ENCODE results near the gene MOSMO. TPM values are rescaled to one million over a fixed set of nuclear protein-coding genes. Genes with fewer than 3 reads are reported as not detected.

MOSMO gene
- 25.4 and 26.3 TPM in 2 replicates for total RNA-seq

DNA sequence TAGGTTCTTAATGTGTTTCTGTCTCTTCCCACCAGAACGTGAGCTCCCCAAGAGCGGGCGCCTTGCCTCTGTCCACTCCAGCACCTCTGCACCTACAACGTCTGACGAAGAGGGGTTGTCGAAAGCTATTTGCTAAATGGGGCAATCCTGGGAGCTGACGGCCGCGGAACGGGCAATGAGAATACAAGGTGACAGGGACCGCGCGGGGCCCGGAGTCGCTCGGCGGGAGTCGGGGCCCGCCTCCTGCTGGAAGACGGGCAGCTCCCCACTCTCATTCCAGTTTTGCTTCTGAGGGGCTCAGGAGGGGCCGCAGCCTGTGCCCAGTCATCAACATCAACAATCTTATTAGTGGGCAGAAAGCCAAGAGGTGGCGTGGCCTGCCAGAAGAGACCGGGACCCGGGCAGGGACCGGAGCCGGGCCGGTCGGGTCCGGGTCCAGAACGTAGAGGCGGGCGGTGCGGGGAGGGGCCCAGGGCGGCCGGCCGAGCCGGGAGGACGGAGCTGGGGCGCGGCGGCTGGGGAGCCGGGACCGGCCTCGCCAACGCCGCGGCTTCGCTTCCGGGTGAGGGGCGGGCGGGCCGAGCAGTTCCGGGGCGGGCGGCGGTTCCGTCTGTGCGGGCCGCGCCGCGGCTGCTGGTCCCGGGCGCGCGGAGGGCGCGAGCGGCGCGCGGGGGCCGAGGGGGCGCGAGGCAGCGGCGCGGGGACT is at the start of gene MOSMO:
Gene MOSMO (plus strand): TSS at position 603 of the 706 bp plus-strand sequence. CDS start 191 bp downstream, outside the sequence.
- peak; percentile 30 for DNase-seq (ENCODE audit: low read depth, low spot score)

DNA sequence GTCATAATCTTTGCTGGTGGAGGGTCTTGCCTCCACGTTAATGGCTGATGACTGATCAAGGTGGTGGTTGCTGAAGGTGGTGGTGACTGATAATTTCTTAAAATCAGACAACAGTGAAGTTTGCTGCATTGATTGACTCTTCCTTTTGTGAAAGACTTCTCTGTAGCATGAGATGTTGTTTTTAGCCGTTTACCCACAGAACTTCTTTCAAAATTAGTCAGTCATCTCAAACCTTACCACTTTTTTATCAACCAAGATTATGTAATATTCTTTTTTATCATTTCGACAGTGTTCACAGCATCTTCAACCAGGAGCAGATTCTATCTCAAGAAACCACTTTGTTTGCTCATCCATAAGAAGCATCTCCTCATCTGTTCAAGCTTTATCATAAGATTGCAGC is 48.9 kb upstream of the MOSMO start:
- no peak for DNase-seq (ENCODE audit: low read depth, low spot score)

DNA sequence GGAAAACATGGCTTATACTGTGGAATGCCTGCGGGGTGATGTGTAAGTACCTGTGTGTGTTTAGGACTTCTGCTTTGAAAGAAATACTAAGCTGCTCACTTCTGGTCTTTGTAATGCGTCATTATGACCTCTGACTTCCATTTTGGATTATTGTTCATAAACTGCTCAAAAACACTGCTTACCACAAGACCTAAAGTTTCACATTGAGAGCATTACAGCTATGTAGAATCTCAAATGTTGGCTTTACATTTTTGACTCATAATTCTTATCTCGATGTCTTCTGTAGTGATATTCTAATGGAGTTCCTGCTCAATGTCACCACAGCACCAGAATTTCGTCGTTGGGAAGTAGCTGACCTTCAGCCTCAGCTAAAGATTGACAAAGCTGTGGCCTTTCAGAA is 45.4 kb upstream of the MOSMO start:
- DNase-seq (ENCODE audit: low read depth, low spot score), result no peak

DNA sequence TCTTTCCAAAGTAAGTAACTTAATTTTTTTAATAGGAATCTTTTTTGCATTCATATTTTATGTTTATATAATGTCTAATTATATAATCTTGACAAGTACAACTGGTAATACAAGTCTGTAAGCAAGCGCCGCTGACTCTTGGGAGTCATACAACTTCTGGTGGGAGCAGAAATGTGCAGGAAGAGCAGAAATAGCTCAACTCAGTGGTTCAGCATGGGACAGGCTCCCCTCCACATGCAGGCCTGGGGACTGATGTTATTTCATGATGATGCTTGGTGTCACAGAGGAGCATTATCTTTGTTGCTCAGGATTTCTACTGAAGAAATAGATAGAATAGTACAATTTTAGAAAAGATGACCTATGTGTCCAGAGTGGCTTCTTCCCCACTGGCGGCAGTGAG is 44.0 kb upstream of the MOSMO start:
- no peak for DNase-seq (ENCODE audit: low read depth, low spot score)

DNA sequence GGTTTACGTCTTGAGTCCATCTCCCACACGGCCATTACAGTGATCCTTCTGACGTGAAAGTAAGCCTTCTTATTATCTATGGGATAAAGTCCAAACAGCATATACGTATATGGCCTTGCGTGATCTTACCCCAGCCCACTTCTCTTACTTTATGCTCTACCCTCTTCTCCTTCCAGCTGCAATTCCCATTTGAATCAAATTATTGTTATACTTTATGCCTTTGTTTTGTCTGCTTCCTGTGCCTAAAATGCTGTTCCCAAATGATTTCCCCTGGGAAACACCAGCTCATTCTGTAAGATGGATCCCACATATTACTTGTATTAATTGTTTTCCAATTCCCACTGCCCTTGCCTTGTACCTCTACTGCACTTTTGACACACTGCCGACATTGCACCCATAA is 43.6 kb upstream of the MOSMO start:
- no peak for DNase-seq (ENCODE audit: low read depth, low spot score)

DNA sequence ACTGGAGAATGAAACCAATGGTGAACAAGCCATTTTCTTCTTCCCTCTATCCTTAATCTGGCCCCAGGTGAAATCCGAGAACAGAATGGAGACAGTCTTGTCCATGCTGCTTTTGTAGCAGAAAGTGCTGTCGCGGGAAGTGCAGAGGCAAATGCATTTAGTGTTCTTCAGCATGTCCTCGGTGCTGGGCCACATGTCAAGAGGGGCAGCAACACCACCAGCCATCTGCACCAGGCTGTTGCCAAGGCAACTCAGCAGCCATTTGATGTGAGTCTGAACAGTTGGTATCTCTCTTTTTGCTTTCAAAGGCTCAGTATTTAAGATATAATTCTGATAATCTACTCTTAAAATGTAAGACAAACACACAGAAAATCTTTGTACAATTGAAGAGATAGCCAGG is 36.1 kb upstream of the MOSMO start:
- no peak for DNase-seq (ENCODE audit: low read depth, low spot score)

DNA sequence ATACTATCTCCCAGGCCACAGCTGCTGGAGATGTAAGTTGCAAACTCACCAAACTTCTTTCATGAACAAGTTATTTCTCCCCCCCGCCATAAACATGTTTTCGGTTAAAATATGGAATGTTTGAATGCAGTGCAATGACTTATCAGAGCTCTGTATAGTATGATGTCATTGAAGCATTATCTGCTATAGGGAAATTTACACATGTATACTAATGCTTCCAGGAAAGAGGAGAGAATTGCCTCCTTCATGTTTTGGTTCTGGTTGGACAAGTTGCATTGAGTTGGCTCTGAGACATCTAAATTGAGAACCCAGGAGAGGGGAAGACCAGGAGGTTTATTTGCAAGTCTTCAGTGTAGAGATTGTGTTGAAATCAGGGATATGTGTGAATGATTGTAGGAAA is 34.0 kb upstream of the MOSMO start:
- no peak for DNase-seq (ENCODE audit: low read depth, low spot score)

DNA sequence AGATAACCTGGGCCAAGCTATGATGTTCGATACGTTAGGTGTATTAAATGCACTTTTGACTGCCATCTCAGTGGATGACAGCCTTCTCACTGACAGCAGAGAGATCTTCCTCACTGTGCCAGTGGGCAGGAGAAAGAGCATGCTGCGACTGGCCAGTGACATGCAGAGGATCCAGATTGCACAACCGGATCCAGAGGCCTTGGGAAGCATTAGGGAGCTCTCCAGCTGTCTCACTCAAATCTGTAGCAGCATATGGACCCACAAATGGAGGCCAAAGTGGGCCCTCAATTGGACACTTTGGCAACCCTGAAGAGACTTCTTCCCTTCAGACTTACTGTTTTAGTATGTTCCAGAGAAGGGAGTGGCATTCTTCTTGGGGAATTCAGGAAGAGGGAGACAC is 27.9 kb upstream of the MOSMO start:
- no peak for DNase-seq (ENCODE audit: low read depth, low spot score)

DNA sequence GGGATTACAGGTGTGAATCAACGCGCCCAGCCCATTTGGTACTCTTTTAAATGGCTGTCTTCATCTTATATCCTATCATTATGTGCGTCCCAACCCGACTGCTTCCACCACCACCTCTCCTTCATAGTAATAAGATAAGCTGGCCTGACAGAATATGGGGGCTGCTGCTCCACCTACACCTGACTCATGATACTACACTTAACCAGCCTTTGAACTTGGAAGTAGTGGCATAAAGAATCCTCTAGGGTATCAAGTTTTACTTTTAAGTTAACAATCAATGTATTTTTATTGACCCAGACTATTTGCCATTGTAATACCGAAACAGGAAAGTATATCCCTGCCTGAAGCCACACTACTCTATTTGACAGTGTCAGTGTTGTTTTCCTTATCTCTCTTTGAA is 25.8 kb upstream of the MOSMO start:
- no peak for DNase-seq (ENCODE audit: low read depth, low spot score)

DNA sequence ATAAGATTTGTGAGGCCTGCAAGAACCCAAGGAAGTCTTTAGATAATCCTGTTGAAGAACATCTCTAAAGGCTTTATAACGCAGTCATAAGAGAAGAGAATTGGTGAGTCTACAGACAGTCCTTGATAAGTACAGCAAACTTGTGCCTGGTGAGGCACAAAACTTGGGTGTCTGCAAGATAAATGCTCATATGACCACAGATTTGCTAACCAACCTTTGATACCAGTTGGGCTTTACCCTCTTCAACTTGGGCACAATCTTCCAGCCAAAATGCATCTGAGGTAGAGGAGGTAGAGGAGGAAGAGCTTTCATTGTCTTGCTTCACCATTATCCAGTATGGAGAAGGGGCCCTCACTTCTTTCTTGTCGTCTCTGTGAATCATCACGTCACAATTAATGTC is 23.8 kb upstream of the MOSMO start:
- no peak for DNase-seq (ENCODE audit: low read depth, low spot score)

DNA sequence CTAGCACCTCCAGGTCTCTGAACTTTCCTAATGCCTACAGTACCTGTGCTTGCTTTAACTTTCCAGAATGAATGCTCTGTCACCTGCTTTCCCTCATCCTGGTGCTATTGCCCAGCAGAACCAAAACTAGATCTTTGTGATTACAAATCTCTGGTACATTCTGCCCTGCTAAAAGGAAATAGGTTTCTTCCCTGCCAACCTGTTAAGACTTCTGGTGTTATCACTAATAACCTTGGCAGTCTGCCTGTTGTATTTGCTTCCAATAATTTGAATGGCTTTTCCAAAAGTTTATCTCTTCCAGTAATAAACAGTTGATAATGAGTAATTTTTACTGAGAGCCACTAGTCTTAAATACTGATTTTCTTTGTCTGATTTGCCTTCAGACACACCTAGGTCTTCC is 22.4 kb upstream of the MOSMO start:
- DNase-seq (ENCODE audit: low read depth, low spot score), result no peak

DNA sequence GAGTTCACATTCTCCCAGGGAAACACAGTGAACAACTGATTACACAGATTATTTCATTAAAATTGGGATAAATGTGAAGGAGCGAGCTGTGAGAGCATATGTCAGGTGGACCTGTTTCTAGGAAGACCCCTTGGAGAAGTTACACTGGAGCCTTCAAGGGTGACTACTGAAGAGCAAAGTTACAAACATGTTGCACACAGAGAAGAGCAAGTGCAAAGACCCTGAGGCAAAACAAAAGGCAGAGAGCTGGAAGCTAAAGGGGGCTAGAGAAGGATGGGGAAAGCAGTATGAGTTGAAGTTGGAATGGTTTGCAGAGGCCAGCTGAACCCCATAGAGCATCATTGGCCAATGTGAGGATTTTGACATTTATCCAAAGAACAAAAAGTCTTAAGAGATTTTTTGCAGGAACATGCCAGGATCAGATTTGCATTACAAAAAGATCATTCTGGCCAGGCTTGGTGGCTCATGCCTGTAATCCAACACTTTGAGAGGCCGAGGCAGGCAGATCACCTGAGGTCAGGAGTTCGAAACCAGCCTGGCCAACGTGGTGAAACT is 21.1 kb upstream of the MOSMO start:
- DNase-seq (ENCODE audit: low read depth, low spot score), result no peak

DNA sequence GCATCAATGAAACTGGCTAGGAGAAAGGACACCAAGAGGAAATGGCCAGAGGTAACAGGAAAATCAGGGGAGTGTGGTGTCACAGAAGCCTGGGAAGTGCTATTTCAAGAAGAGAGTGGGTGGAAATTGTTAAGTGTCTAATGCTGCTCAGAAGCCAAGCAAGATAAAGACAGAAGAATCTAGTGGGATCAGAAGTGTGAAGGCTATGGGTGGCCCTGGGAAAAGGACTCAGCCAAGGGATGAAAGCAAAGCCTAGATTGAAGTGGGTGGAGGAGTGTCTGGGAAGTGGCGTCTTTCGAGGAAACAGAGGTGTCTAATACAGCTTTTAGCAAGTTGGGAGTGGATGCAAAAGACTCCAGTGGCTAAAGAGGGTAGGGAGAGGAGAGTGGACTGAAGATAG is 20.4 kb upstream of the MOSMO start:
- no peak for DNase-seq (ENCODE audit: low read depth, low spot score)

DNA sequence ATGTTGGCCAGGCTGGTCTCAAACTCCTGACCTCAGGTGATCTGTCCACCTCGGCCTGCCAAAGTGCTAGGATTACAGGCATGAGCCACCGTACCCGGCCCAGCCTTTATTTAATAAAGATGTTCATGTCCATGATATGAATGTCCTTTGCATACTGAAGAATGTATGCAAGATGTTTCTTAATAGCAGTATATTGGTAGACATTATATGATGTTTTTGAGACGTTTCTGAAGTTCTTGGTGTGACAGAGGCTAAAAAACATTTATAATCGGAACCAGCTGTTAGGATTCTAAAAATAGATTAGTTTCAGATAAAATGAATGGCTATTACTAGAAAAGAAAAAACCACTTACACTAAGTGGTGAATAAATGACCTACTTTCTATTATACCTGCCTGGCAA is 18.8 kb upstream of the MOSMO start:
- no peak for DNase-seq (ENCODE audit: low read depth, low spot score)

DNA sequence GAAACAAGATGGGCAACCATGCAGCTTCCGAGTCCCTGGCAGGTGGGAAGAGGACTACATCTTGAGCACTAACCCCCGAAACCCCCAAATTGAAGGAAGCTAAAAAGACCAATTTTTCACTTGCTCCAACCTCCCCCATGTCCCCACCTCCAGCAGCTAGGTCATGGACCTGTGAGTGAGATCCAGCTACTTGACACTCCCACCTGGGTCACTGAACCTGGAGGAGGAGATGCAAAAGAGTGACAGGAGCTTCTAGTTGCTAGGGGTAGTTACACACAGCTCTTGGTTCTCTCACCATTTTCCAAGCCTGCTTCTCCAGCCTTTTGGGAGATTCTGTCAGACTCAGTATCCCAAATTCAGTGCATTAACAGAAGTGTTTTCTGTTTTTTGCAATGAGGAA is 18.2 kb upstream of the MOSMO start:
- no peak for DNase-seq (ENCODE audit: low read depth, low spot score)

DNA sequence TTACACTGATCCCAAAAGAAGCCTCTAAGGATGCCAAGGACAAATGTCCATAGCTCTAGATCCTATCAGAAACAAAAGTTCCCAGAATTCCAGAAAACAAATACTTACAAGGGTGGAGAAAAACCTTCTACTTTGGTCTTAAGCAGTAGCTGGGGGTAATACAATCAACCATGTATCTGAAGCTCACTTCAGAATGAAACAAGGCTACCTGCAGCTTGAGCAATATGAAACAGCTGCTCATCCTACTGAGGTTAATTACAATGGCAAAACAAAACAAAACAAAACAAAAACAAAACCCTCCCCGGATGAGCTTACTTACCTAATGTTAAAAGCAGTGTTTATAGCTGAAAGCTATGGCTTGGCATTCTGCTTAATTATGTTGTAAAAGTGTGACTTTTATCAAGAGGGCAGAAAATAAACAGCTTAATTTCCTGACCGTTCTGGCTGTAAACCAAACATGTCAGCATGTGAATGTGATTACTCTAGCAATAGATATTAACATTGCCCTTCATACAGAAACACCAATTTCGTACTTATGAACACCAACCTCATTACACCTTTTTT is 17.4 kb upstream of the MOSMO start:
- DNase-seq (ENCODE audit: low read depth, low spot score), result no peak

DNA sequence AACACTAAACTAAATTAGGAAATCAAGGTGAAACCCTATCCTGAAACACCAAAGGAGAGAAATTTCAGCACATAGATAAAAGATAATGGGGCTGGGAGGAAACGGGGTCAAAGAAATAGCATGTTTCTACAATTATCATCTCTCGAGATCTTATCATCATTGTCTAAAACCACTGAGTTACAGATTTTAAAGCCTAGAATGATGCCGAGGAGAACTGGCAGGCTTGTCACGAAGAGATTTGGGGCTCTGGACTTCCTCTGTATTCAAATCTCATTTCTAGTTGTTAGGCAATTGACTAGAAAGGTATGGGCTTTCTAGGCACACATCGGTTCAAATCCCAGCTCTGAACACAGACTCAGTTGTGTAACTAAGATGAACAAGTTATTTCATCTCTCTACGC is 16.3 kb upstream of the MOSMO start:
- no peak for DNase-seq (ENCODE audit: low read depth, low spot score)

DNA sequence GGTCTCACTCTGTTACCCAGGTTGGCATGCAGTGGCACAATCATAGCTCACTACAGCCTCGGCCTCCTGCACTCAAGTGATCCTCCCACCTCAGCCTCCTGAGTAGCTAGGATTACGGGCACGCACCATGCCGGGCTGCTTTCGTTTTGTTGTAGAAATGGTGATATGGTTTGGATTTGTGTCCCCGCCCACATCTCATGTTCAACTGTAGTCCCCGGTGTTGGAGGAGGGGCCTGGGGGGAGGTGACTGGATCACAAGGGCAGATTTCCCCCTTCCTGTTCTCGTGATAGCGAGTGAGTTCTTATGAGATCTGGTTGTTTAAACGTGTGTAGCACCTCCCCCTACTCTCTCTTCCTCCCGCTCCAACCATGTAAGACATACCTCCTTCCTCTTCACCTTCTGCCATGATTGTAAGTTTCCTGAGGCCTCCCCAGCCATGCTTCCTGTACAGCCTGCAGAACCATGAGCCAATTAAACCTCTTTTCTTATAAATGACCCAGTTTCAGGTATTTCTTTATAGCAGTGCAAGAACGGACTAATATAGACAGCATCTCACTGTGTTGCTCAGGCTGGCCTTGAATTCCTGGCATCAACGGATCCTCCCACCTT is 12.9 kb upstream of the MOSMO start:
- no peak for DNase-seq (ENCODE audit: low read depth, low spot score)

DNA sequence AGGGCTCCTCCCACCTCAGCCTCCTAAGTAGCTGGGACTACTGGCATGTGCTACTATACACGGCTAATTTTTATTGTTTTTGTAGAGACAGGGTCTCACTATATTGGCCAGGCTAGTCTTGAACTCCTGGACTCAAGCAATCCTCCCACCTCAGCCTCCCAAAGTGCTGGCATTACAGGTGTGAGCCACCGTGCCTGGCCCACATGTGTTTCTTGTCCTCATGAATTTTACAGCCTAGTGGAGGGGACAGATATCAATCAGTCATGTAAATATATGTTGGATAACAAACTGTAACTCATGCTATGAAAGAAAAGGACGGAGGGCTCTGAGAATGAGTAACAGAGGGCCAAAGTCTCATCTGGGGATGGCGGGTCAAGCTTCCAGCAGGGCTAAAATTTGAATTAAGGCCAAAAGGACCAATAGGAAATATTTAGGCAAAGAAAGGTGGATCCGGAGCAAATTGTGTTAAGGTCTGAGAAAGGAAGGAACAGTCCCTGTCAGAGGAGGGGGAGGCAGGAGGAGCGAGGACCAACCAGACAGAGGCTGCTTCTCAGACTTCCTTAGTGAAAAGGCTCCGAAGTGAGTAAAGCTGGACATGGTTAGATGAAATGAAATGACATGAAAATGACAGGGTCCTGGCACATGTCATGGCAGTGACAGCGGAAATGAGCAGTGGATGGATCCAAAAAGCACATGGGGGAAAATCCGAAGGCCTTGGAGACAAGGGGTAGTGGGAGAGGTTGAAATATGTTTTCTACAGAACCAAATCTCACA is 10.8 kb upstream of the MOSMO start:
- no peak for DNase-seq (ENCODE audit: low read depth, low spot score)

DNA sequence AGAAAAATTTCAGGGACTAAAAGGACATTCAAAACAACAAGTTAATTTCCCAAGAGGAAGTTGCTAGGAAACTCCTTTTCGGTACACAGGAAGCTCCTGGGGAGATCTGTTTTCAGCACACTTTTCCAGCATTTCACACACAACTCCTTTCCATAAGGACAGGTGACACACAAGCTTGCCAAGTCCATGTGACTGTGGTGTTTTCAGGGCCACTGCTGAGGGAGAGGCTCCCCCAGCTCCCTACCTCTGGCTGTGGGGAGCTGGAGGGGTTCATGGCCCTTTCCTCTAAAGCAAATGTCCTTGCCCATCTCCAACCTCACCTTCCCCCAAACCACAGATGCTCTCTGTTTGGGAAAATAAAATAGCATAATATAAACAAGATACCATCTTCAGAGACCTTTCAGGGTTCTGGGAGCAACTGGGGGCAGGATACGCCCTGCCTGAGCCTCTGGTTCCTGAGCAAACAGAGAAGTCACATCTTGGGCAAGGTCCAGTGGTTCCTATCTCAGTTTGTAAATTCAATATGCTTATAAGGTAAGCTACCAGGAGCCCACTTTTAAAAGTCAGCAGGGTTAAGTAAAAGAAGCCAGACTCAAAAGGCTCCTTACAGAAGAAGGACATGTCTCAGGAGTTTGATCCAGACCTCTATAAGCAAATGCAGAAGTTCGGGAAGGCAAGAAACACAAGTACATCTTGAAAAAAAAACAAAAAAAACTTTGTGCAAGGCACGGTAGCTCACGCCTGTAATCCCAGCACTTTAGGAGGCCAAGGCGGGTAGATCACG is 10.0 kb upstream of the MOSMO start:
- no peak for DNase-seq (ENCODE audit: low read depth, low spot score)

DNA sequence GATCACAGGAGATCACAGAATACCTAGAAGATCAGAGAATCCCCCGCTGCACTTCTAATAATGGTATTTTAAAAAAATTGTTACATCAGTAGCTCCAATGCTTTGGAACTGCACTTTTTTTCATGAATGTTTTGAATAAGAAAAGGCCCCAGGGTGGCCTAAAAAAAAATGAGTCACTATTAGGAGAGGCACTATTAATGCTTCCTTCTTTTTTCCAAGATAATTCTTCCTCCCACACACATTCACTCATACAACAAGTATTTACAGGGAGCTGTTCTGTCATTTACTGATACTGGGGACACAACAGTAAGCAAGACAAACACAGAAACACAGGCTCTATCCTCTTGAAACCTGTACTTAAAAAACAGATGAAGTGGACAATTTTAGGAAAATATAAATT is 6.3 kb upstream of the MOSMO start:
- no peak for DNase-seq (ENCODE audit: low read depth, low spot score)

Data from pulmonary artery endothelial cell (primary cell).